PFSK-1 (cell line): ENCODE data around the gene PEF1.

Source experiments
- FOXP2 ChIP-seq: optimal IDR thresholded peaks from 2 replicates; pipeline ENCODE3; 2011; ENCODE audit warnings: borderline replicate concordance, control low read depth, inconsistent platforms; ENCODE audit not compliant: insufficient read depth; ENCODE audit errors: extremely low read length, extremely low read depth
- POLR2AphosphoS5 ChIP-seq: IDR thresholded peaks from 2 replicates; pipeline ENCODE4 v1.6.1; 2012; ENCODE audit warnings: low read depth, mild to moderate bottlenecking, control low read depth, low read length, moderate library complexity
- REST ChIP-seq, 2 experiments: IDR thresholded peaks; 2 replicates each; pipeline versions ENCODE4 v1.6.1 to v1.8.0; 2011 to 2012; ENCODE audit warnings: low read depth in 2 of 2, low read length in 2 of 2, control low read depth in 1 of 2, inconsistent platforms in 1 of 2, mild to moderate bottlenecking in 1 of 2, moderate library complexity in 1 of 2; ENCODE audit not compliant: insufficient read depth in 1 of 2
- SIN3A ChIP-seq: IDR thresholded peaks from 2 replicates; pipeline ENCODE4 v1.6.1; 2012; ENCODE audit warnings: mild to moderate bottlenecking, low read length, moderate library complexity, borderline replicate concordance; ENCODE audit not compliant: insufficient read depth
- TAF1 ChIP-seq: IDR thresholded peaks from 2 replicates; pipeline ENCODE4 v1.6.1; 2012; ENCODE audit warnings: low read length, control low read depth, borderline replicate concordance; ENCODE audit not compliant: insufficient read depth

The PEF1 gene

DNA sequence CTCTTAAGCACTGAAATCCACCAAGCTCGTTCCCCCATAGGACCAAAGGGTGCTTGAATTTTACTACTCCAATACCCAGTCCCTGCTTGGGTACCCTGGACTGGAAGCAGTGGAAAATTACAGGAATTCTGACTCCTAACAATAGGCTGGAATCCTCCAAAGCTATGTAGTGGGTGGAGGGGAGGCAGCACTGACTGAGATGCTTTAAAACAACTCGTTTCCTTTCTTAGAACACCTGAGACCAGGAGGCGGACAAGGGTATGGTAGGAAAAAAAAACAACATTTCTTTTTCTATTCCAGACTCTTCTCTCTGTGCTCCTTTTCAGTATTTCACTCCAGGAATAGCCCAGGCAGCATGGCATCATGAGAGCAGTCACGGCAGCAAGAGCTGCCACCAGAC, 2.3 kb downstream of the PEF1 start:
- TF ChIP-seq REST (IDR thresholded peaks at IDR 0.05; ENCODE audit: insufficient read depth in 1 of 2, low read depth in 2 of 2, low read length in 2 of 2) (no peak), TAF1 (no peak), FOXP2 (no peak), POLR2AphosphoS5 (no peak), SIN3A (no peak)

- TF ChIP-seq FOXP2 = no peak
- TF ChIP-seq REST (IDR thresholded peaks at IDR 0.05; ENCODE audit: insufficient read depth in 1 of 2, low read depth in 2 of 2, low read length in 2 of 2) = no peak
- TF ChIP-seq SIN3A = no peak
- no peak for TF ChIP-seq POLR2AphosphoS5
- TF ChIP-seq TAF1 = no peak
Measured at GRCh38 chr1:31640964-31641363, 3.7 kb downstream of the PEF1 start.

- TF ChIP-seq SIN3A (no peak), FOXP2 (no peak), REST (IDR thresholded peaks at IDR 0.05; ENCODE audit: insufficient read depth in 1 of 2, low read depth in 2 of 2, low read length in 2 of 2) (no peak), POLR2AphosphoS5 (no peak), TAF1 (no peak)
Measured at GRCh38 chr1:31640179-31640578, 4.5 kb downstream of the PEF1 start.

- TF ChIP-seq SIN3A (no peak), TAF1 (peak; percentile 25; the same call in 1 of the 2 replicates), REST (IDR thresholded peaks at IDR 0.05; ENCODE audit: insufficient read depth in 1 of 2, low read depth in 2 of 2, low read length in 2 of 2) (no peak), FOXP2 (no peak), POLR2AphosphoS5 (no peak)
Measured at GRCh38 chr1:31639543-31639942, 5.1 kb downstream of the PEF1 start.

DNA sequence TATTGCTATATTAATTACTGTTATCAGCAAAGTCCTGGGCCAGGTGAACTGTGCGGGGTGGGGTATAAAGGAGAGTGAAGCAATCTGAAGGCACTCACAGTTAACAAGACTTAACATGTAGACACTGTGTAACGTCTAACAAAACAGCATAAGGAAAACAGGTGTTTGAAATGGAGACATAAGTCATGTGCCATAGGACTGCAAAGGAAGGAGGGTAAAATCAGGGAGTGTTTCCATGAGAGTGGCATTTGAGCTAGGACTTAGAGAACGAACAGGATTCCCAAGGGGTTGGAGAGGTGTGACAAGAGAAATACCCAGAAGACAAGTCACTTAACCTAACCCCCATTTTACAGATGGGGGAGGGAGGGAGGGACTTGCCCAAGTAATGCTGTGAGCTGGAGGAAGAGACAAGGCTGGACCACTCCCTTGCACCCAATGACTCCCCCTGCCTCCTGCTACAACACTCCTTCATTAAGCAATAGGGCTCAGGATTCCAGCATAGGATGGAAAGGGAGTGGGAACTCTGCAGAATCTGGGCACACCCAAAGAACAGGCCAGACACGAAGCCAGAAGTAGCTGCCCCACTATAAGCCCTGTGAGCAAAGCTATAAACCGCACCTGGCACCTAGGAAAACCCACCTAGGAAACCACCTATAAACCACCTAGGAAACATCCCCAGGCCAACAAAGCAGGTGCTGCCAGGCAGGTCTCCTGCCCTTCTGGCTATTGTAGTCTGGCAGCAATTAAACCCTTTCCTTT, 6.6 kb downstream of the PEF1 start:
- no peak for TF ChIP-seq POLR2AphosphoS5
- no peak for TF ChIP-seq REST (IDR thresholded peaks at IDR 0.05; ENCODE audit: insufficient read depth in 1 of 2, low read depth in 2 of 2, low read length in 2 of 2)
- TF ChIP-seq SIN3A = no peak
- no peak for TF ChIP-seq FOXP2
- TF ChIP-seq TAF1 = no peak
